Stimulated activated CD8-positive, alpha-beta memory T cell treated with anti-CD3 and anti-CD28 coated beads, Interleukin-12 subunit alpha, Interleukin-12 subunit beta, amount 100 ng/mL, for 1 hour (primary cell): ENCODE results near the gene FGFR2.

Experiments used
- DNase-seq: peaks from one replicate; pipeline ENCODE4 v3.0.0-alpha.2; 2020; ENCODE audit warnings: low read depth

FGFR2 gene

GRCh38 chr10:121610798-121611323 lies 12.6 kb upstream of the FGFR2 start:
- DNase-seq, result no peak

GRCh38 chr10:121609426-121610380 lies 11.5 kb upstream of the FGFR2 start:
- no peak for DNase-seq

DNA sequence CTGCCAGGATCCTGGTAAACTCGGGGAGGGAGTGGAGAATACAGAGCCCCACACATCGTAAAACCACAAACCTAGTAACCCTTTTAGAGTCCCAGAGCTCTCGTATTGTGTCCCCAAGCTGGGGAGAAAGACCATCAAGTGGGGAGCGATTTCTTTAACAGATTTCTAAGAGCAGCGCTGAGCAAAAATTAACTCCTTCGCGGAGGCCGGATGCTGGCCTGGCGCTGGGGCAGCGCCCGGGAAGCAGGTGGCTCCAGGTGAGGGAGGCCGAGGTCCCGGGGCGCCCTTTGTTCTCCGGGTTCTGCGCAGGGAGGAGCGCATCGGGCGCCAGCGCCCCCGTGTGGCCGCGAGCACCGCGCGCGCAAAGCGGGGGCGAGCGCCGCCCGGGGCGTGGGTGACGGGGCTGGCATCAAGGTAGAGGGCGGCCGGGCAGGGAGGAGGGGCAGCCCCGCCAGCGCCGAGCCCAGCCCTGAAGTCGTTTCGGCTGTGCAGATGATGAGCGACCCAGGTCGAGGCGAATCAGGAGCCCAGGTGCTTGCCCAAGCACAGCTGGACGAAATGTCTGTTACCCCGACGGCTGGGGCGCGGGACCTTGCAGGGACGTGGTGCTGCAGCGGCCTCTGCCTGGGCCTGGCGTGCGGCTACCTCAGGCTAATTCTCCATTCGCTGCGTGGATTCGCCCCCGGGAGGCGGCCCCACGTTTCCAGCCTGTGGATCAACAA lies 10.4 kb upstream of the FGFR2 start:
- no peak for DNase-seq

- no peak for DNase-seq
Measured at GRCh38 chr10:121607310-121608055, 9.2 kb upstream of the FGFR2 start.

DNA sequence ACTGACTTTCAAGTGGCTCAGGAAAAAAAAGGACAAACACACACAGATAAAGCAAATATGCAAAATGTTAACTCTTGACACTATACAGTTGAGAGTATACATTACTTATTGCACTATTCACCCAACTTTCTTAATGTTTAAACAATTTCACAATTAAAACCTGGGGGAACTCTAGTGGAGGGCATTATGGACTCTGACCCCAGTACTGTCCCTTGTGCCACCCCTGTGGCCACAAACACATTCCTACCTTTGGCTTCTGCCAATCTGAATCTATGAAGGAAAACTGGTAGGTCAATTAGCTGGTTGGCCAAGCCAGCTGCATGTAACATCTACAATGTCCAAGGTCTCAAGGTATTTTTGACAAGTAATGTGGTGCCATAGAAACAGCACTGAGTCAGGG lies 7.5 kb upstream of the FGFR2 start:
- DNase-seq, result no peak

DNA sequence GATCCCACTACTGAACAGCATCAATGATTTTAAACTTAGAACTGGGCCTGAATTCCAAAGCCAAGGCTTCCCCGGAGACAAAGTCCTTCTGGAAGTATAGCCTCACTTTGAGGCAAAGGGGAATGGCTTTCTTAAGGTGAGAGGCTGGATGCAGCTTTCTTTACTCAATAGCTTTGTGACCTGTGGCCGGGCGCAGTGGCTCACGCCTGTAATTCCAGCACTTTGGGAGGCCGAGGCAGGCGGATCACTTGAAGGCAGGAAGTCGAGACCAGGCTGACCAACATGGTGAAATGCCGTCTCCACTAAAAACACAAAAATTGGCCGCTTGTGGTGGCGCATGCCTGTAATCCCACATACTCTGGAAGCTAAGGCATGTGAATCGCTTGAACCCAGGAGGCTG lies 3.2 kb upstream of the FGFR2 start:
- no peak for DNase-seq

- DNase-seq, result no peak
Measured at GRCh38 chr10:121600611-121601010, 2.4 kb upstream of the FGFR2 start.

DNA sequence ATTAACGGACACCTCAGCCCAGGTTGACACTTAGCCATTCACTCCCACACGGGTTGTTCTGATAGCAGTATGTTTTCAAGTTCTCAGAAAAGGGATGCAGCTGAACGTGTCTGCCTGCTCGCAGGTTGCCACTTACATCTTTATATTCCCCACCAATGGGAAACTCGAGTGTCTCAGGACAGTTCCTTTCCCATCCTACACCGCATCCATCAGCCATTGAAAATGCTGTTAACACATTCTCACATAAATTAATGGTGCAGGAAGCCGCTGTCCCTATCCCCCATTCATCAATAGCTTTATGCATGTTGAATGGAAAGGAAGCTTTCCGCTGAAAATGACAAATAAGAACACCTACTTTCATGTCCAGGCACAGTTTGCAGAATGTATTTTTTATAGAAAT lies 1.7 kb upstream of the FGFR2 start:
- DNase-seq, result no peak

DNA sequence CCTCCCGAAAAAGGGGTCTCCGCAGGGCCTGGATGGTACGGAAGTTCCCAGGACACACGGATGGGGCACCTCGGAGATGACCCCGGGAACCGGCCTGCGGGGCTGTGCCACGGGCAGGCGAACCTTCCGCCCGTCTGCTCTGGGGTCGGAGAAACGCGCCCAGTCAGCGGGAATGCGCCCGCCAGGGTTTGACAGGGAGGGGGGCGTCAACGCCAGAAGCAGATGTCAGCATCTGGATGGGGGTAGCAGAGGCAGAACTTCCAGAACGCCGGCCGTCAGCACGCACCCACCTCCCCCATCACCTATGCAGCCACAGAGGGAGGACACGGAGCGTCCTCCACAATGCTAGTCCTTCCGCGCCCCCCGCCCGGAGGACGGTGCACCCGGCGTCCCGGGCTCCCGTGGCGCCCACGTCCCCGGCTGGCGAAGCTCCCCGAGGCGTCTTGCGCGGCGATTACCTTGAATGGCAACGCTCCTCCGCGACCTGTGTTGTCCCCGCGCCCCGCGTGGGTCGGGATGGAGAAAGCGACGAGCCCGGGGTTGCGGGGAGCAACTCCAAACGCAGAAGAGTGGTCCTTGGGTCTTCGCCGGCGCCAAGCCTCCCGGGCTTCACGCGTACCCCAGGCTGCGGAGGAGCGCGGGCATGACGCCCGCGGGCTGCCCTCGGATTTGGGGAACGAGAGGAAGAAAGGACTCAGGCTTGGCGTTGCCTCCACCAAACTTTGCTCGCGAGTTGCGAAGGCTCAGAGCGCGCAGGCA lies 561 bp downstream of the FGFR2 start:
- DNase-seq, result no peak

- DNase-seq, result no peak
Measured at GRCh38 chr10:121596689-121597503, 1.3 kb downstream of the FGFR2 start.

- no peak for DNase-seq
Measured at GRCh38 chr10:121595806-121596688, 2.2 kb downstream of the FGFR2 start.

DNA sequence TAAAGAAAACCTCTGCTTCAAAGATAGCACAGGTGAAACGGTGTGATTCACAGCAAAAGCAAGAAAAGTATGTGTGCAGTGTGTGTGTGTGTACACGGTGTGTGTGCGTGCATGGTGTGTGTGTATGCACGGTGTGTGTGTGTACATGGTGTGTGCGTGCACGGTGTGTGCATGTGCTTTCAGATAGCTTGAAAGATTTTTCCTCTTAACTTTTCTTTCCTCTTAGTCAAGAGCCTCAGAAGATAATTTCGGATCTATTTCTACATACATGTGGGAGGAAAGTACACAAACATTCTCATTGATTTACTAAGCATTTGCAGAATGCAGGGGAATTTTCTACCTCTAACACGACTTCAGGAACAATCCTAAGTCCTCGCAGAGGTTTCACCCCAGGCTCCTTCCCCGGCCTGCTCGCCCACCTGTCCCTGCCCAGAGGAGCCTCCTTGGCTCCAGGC lies 2.9 kb downstream of the FGFR2 start:
- no peak for DNase-seq

- DNase-seq, result no peak
Measured at GRCh38 chr10:121594623-121595350, 3.5 kb downstream of the FGFR2 start.

GRCh38 chr10:121594076-121594475 lies 4.2 kb downstream of the FGFR2 start:
- DNase-seq, result no peak

DNA sequence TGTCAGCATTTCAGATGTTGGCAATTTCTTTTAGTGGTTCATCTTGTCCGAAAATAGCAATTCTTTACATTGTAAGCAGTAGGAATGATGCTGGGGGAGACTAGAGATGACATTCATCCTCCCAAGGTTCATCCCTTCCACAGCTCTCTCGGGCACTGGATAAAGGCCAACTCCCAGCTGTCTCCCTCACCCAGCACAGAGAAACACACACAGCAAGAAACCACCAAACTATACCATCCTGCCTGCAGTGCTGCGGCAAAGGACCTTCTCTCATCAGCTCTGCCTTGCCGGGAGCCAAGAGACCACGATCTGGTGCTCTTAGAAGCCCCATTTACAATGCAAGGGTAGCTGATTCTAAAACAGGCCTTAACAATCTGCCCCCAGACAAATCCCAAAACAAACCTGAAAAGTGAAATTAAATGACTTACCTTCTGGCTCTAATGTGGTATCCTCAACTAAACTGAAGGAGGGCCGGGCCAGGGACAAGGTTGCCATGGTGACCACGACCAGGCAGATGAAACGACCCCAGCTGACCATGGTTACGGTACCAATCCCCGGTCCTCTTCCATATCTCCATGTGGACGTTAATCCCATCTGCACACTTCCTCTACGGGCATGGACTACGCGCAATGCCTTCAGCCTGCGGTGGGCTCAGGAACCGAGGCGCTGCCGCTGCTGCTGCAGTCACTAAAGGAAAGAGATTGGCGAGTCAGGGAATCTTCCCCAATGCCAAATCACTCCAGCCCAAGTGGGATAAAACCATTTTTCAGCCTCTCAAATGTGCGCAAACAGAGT lies 4.8 kb downstream of the FGFR2 start:
- no peak for DNase-seq

DNA sequence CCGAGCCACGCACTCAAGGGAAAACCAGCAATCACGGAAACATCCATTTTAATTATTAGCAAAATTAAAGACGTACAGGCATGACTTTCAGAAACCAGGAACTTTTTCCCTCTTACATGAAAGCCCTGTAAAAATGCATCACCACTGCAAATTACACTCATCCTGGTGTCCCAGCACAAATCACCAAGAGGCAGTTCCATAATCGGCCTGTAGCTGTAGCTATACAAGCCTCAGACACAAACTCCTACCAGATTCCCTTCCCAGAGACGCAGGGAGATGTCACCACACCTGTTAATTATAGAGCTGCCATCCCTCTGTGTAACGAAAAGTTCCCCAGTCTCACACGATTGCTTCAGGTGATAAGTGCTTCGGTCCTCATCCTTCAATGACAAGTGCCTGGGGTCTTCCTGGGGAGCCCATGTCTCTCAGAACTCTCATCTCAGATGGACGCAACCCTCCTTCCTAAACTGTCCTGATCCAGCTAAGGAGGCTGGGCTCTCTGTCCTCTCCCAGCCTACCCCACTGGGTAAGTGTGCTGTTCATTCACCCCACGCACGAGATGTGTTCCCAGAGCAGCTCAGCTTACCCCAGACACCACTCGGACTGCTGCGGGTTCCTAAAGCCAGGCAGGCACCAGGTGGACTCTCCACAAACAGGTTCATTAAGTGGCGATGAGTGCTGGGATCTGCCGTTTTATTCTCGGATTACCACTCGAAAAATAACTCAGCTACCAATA lies 5.9 kb downstream of the FGFR2 start:
- no peak for DNase-seq

- DNase-seq, result no peak
Measured at GRCh38 chr10:121591186-121591585, 7.1 kb downstream of the FGFR2 start.
